ENCODE measurements around the gene C10orf90. TPM values are rescaled to one million over a fixed set of nuclear protein-coding genes. Genes with fewer than 3 reads are reported as not detected.
A peak's percentile ranks its signal among the peaks of the same experiment; 100 is the strongest.

C10orf90 gene
- total RNA-seq, 1 experiment from 2014 or later, result 0.67 TPM

- Histone ChIP-seq H3K27me3 (ENCODE audit: control insufficient read depth, insufficient read depth, low read length) (no peaks in the 10 kb centered on the region), H3K9me3 (ENCODE audit: control insufficient read depth, insufficient read depth, low read depth, low read length) (no peaks in the 10 kb centered on the region), H3K4me1 (ENCODE audit: control insufficient read depth, insufficient read depth, low read length) (no peaks in the 10 kb centered on the region), H3K4me3 (ENCODE audit: low read depth in 2 of 2, low read length in 2 of 2) (no peak overlapping the region), H3K36me3 (ENCODE audit: control insufficient read depth, insufficient read depth, low read length) (no peaks in the 10 kb centered on the region), H3K27ac (ENCODE audit: low read length) (peak overlapping the region; percentile 35; the same call in 1 of the 2 replicates)
- DNase-seq (ENCODE audit: low read depth, low spot score) (no peak), ATAC-seq (no peak)
- intact Hi-C loops (cut with micrococcal nuclease; ENCODE audit: unreplicated experiment) (no loop called here), in situ Hi-C loops (cut with HindIII; ENCODE audit: low pct_unique_long_range_greater_than_20kb, low sequenced_read_pairs) (no loop called here)
- POLR2A ChIA-PET, result no interaction called here
- TF ChIP-seq SIN3A (IDR thresholded peaks at IDR 0.05; ENCODE audit: borderline replicate concordance, insufficient read depth, low read depth, low read length) (no peak), TCF7L2 (IDR thresholded peaks at IDR 0.05; ENCODE audit: low read depth, low read length) (no peak), CTCF (IDR thresholded peaks at IDR 0.05) (no peak), POLR2AphosphoS5 (IDR thresholded peaks at IDR 0.05; ENCODE audit: low read depth, low read length) (no peak)
- TF ChIP-seq, protein P1, sequence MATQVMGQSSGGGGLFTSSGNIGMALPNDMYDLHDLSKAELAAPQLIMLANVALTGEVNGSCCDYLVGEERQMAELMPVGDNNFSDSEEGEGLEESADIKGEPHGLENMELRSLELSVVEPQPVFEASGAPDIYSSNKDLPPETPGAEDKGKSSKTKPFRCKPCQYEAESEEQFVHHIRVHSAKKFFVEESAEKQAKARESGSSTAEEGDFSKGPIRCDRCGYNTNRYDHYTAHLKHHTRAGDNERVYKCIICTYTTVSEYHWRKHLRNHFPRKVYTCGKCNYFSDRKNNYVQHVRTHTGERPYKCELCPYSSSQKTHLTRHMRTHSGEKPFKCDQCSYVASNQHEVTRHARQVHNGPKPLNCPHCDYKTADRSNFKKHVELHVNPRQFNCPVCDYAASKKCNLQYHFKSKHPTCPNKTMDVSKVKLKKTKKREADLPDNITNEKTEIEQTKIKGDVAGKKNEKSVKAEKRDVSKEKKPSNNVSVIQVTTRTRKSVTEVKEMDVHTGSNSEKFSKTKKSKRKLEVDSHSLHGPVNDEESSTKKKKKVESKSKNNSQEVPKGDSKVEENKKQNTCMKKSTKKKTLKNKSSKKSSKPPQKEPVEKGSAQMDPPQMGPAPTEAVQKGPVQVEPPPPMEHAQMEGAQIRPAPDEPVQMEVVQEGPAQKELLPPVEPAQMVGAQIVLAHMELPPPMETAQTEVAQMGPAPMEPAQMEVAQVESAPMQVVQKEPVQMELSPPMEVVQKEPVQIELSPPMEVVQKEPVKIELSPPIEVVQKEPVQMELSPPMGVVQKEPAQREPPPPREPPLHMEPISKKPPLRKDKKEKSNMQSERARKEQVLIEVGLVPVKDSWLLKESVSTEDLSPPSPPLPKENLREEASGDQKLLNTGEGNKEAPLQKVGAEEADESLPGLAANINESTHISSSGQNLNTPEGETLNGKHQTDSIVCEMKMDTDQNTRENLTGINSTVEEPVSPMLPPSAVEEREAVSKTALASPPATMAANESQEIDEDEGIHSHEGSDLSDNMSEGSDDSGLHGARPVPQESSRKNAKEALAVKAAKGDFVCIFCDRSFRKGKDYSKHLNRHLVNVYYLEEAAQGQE (IDR thresholded peaks at IDR 0.05; ENCODE audit: insufficient read depth in 1 of 2, low read depth in 2 of 2, low read length in 1 of 2), result no peak
- CTCF ChIA-PET, result no interaction called here
- no TSS peak for BruUV-seq (replicated peaks)
Observed at GRCh38 chr10:126437635-126438406, 232.7 kb downstream of the C10orf90 start.

DNA sequence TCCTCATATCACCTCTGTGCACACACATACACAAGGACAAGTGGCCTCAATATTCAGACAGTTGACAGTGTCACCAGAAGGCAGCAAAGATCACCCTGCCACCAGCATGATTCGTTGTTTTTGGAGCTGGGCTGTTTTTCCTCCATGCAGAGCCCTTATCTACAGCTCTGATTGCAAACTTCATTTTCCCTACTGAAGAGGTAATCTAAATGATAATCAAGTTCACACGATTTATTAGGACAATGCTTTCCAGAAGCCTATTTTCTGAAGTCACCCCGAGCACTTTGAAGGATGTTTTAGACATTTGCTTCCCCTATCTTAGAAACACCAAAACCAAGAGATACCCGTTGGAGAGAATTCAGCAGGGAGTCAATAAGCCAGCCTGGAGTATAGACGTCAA, 236.3 kb downstream of the C10orf90 start:
- Histone ChIP-seq H3K36me3 (ENCODE audit: control insufficient read depth, insufficient read depth, low read length) (no peaks in the 10 kb centered on the region), H3K27ac (ENCODE audit: low read length) (no peak overlapping the region), H3K9me3 (ENCODE audit: control insufficient read depth, insufficient read depth, low read depth, low read length) (no peaks in the 10 kb centered on the region), H3K4me3 (ENCODE audit: low read depth in 2 of 2, low read length in 2 of 2) (no peak overlapping the region), H3K4me1 (ENCODE audit: control insufficient read depth, insufficient read depth, low read length) (no peaks in the 10 kb centered on the region), H3K27me3 (ENCODE audit: control insufficient read depth, insufficient read depth, low read length) (no peaks in the 10 kb centered on the region)
- ChIA-PET CTCF (no interaction called here), POLR2A (no interaction called here)
- intact Hi-C loops (cut with micrococcal nuclease; ENCODE audit: unreplicated experiment) (no loop called here), in situ Hi-C loops (cut with HindIII; ENCODE audit: low pct_unique_long_range_greater_than_20kb, low sequenced_read_pairs) (no loop called here)
- no peak for ATAC-seq
- DNase-seq (ENCODE audit: low read depth, low spot score), result no peak
- no TSS peak for BruUV-seq (replicated peaks)
- TF ChIP-seq SIN3A (IDR thresholded peaks at IDR 0.05; ENCODE audit: borderline replicate concordance, insufficient read depth, low read depth, low read length) (no peak), POLR2AphosphoS5 (IDR thresholded peaks at IDR 0.05; ENCODE audit: low read depth, low read length) (no peak), CTCF (IDR thresholded peaks at IDR 0.05) (no peak), TCF7L2 (IDR thresholded peaks at IDR 0.05; ENCODE audit: low read depth, low read length) (no peak)
- TF ChIP-seq, protein P1 (IDR thresholded peaks at IDR 0.05; ENCODE audit: insufficient read depth in 1 of 2, low read depth in 2 of 2, low read length in 1 of 2), result no peak
